H7 (cell line): ENCODE results near the gene CAMK2N2. TPM values are rescaled to one million over a fixed set of nuclear protein-coding genes. Genes with fewer than 3 reads are reported as not detected.

Experiments used
- DNase-seq: peaks from one replicate; pipeline ENCODE4 v3.0.0; 2012
- H3K27me3 ChIP-seq: 2 replicates; pipeline ENCODE4 v1.6.0; 2011; ENCODE audit warnings: mild to moderate bottlenecking, low read length; ENCODE audit not compliant: control insufficient read depth, insufficient read depth
- H3K36me3 ChIP-seq: replicated peaks from 2 replicates; pipeline ENCODE4 v1.5.1; 2011; ENCODE audit warnings: low read length; ENCODE audit not compliant: control insufficient read depth, insufficient read depth
- H3K4me3 ChIP-seq: 2 replicates; pipeline ENCODE4 v1.5.1; 2011; ENCODE audit warnings: low read depth, mild to moderate bottlenecking, control low read depth, low read length, moderate library complexity; ENCODE audit not compliant: insufficient read depth
- total RNA-seq: library from RNA; depleted of rRNA; stranded (reverse); fragments of >200 nt; shearing (Covaris generic); gene quantifications from 2 replicates; pipeline ENCODE4 v1.2.3, GENCODE V29; 2014

Gene CAMK2N2
- total RNA-seq, 1 experiment from 2014 or later: 1.5 TPM

- Histone ChIP-seq H3K27me3 (no peaks in the 10 kb centered on the region; the same call in none of the 2 replicates), H3K36me3 (peaks cover 12% of the 10 kb centered on the region), H3K4me3 (no peak overlapping the region)
- peak; percentile 28 for DNase-seq
These were observed 22.1 kb downstream of the CAMK2N2 start for GRCh38 chr3:184239221-184239620.

- no peaks in the 10 kb centered on the region; the same call in none of the 2 replicates for H3K27me3 ChIP-seq
- DNase-seq: peak; percentile 31
- H3K36me3 ChIP-seq: peaks cover 5% of the 10 kb centered on the region; the same call in 1 of the 2 replicates
- H3K4me3 ChIP-seq: no peak overlapping the region
These were observed 23.0 kb downstream of the CAMK2N2 start for GRCh38 chr3:184238246-184238818.

- peaks cover 3% of the 10 kb centered on the region for H3K27me3 ChIP-seq
These were observed 23.5 kb downstream of the CAMK2N2 start for GRCh38 chr3:184237807-184238206.

GRCh38 chr3:184237211-184237610 lies 24.1 kb downstream of the CAMK2N2 start:
- peak; percentile 52 for DNase-seq
- peaks cover 9% of the 10 kb centered on the region for H3K27me3 ChIP-seq
- H3K36me3 ChIP-seq: no peaks in the 10 kb centered on the region
- H3K4me3 ChIP-seq: no peak overlapping the region

More at GRCh38 chr3:184237807-184238206, 23.5 kb downstream of the CAMK2N2 start:
- peaks cover 3% of the 10 kb centered on the region; the same call in 1 of the 2 replicates for H3K36me3 ChIP-seq
- DNase-seq: peak; percentile 21
- no peak overlapping the region for H3K4me3 ChIP-seq

DNA sequence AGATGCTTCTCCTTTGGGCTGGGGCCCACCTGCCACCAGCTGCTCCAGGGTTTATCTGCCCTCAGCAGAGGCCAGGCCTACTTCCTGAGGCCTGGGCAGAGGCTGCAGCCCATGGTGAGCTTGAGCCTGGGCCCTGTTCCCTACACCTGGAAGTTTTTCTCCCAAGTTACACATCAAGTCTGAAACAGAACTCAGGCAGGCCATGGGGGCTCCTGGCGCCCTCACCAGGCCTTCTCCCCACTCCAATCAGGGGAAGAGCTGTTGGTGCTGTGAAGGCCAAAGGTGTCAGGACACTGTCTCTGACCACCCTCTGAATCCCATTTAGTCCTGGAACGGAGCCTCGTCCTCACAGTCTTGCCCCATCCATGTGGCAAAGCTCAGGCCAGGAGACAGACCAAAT lies 24.7 kb downstream of the CAMK2N2 start:
- peaks cover 15% of the 10 kb centered on the region for H3K27me3 ChIP-seq
- DNase-seq: peak; percentile 51
- H3K4me3 ChIP-seq: no peak overlapping the region
- H3K36me3 ChIP-seq: no peaks in the 10 kb centered on the region

DNA sequence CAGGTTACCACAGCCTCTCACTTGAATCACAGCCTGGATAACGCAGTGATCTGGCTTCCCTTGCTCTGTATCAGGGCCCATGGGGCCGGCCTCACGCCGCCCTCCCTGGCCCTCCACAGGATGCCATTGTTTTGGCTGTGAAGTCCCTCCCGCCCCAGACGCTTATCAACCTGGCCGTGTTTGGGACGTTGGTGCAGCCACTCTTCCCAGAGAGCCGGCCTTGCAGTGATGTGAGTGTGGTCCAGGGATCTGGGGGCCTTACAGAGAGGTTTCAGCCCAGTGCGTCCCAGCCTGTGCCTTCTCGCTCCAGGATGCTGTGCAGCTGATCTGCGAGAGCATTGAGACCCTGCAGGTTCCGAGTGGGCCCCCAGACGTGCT lies 25.3 kb downstream of the CAMK2N2 start:
- peak; percentile 67 for DNase-seq
- Histone ChIP-seq H3K36me3 (no peaks in the 10 kb centered on the region), H3K4me3 (no peak overlapping the region), H3K27me3 (peaks cover 21% of the 10 kb centered on the region)

DNA sequence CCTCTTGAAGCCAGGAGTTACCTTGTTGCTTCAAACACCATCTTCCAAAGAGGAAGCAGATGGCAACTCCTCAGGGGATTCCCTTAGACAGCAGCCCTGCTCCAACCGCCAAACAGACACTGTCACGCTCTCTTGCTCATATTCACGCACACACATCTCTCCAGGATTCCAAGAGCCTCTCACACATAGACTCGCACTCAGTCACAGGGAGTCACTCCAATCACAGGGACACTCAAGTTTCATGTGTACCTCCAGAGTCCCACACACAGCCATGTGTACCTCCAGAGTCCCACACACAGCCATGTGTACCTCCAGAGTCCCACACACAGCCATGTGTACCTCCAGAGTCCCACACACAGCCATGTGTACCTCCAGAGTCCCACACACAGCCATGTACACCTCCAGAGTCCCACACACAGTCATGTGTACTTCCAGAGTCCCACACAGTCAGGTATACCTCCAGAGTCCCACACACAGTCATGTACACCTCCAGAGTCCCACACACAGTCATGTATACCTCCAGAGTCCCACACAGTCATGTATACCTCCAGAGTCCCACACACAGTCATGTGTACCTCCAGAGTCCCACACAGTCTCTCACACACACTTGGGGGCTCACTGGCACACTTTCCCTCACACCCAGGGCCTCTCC lies 25.8 kb downstream of the CAMK2N2 start:
- Histone ChIP-seq H3K4me3 (no peak overlapping the region), H3K27me3 (peaks cover 26% of the 10 kb centered on the region), H3K36me3 (no peaks in the 10 kb centered on the region)
- no peak for DNase-seq

GRCh38 chr3:184234671-184235380 lies 26.5 kb downstream of the CAMK2N2 start:
- Histone ChIP-seq H3K27me3 (peaks cover 33% of the 10 kb centered on the region), H3K4me3 (no peak overlapping the region), H3K36me3 (no peaks in the 10 kb centered on the region)
- DNase-seq: peak; percentile 40

DNA sequence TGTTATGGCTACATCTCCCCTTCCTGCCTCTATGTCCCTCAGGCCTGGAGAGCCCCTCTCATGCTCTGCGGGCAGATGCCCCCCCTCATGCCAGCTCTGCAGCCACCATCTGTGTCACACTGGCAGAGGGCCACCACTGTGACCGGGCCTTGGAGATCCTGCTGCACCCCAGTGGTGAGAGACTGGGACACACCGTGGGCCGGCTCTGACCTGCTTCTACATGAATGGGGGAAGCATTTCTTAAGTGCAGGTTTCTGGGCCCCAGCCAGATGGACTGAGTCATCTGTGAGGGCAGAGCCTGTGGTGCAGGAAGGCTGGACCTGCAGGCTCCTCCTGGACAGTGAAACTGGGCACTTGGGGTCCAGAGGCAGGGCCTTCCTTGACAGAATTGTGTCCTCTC lies 27.1 kb downstream of the CAMK2N2 start:
- Histone ChIP-seq H3K4me3 (no peak overlapping the region), H3K36me3 (no peaks in the 10 kb centered on the region), H3K27me3 (peaks cover 38% of the 10 kb centered on the region)
- DNase-seq: peak; percentile 56

- DNase-seq: peak; percentile 44
- H3K27me3 ChIP-seq: peaks cover 47% of the 10 kb centered on the region
- H3K4me3 ChIP-seq: no peak overlapping the region
- no peaks in the 10 kb centered on the region for H3K36me3 ChIP-seq
These were observed 28.1 kb downstream of the CAMK2N2 start for GRCh38 chr3:184233127-184233843.

GRCh38 chr3:184231671-184232070 lies 29.7 kb downstream of the CAMK2N2 start:
- H3K4me3 ChIP-seq: no peak overlapping the region
- peak; percentile 22 for DNase-seq
- H3K27me3 ChIP-seq: peaks cover 56% of the 10 kb centered on the region
- H3K36me3 ChIP-seq: no peaks in the 10 kb centered on the region

DNA sequence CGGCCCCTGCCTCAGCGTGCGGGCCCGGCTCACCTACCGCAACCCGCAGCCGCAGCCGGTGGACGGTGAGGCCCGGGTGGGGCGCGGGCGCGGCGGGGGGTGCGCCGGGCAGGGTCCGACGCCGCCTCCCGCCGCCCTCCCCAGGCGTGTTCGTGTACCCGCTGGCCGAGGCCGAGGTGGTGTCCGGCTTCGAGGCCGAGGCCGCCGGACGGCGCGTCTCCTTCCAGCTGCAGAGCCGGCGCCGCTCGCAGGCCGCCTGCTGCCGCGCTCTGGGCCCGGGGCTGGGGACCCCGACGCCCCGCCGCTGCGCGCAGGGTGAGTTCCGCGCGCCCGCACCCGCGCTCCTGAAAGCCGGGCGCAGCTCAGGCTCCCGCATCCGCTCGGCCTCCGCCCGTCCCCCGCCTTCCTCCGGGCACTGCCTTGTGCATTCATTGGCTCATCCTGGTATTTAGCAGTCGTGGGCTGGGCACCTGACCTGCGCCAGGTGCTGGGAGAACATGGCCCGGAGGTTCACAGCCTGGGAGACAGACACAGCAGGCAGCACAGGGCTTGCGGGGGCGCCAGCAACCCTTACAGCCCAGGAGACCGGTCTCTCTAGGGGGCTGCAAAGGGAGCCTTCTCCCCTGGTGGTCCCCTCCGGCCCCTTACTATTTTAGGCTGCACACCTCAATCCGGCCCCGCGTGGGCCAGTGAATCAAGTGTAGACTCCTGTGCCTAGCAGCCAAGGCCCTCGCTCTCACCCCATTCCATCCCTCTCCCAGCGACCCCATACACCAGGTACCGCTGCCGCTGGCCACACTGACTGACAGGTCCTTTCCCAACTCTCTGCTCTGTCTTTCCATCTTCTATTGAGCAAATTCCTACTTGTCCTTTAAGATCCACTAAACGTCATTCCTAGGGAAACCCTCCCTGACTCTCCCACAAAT lies 30.5 kb downstream of the CAMK2N2 start:
- Histone ChIP-seq H3K4me3 (peak overlapping the region; percentile 42; the same call in 1 of the 2 replicates), H3K36me3 (no peaks in the 10 kb centered on the region), H3K27me3 (peaks cover 58% of the 10 kb centered on the region)
- peak; percentile 86 for DNase-seq

- peak; percentile 85 for DNase-seq
- no peaks in the 10 kb centered on the region for H3K36me3 ChIP-seq
- H3K27me3 ChIP-seq: peaks cover 58% of the 10 kb centered on the region
- peak overlapping the region; percentile 42; the same call in 1 of the 2 replicates for H3K4me3 ChIP-seq
These were observed 31.2 kb downstream of the CAMK2N2 start for GRCh38 chr3:184230081-184230602.
